ENCODE measurements around the gene LRRC8E.
A peak's percentile ranks its signal among the peaks of the same experiment; 100 is the strongest.
"Not testable (repeated sequence)": the region's sequence is repeated elsewhere in the genome, so short reads cannot be mapped to it uniquely, and the experiment has no call there.

The LRRC8E gene

DNA sequence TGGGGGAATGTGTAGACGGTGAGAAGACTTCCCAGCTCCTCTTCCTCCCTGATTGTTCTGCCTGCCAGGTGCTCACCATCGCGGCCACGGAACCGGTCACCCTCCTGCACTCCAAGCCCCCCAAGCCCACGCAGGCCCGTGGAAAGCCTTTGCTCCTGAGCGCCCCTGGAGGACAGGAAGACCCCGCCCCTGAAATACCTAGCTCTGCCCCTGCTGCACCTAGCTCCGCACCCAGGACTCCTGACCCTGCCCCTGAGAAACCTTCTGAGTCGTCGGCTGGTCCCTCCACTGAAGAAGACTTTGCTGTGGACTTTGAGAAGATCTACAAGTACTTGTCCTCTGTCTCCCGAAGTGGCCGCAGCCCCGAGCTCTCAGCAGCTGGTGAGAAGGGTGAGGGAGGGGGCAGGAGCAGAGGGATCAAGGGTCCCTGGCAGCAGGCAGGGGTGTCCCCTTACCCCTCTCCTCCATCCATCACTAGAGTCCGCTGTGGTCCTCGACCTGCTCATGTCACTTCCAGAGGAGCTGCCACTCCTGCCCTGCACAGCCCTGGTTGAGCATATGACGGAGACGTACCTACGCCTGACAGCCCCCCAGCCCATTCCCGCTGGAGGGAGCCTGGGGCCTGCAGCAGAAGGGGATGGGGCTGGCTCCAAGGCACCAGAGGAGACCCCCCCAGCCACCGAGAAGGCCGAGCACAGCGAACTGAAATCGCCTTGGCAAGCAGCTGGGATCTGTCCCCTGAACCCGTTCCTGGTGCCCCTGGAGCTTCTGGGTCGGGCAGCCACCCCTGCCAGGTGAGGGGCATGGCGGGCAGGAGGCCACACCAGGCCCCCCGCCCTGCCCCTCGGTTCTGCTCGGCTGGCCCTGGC lies 33.9 kb downstream of the LRRC8E start:
- no peak for DNase-seq

DNA sequence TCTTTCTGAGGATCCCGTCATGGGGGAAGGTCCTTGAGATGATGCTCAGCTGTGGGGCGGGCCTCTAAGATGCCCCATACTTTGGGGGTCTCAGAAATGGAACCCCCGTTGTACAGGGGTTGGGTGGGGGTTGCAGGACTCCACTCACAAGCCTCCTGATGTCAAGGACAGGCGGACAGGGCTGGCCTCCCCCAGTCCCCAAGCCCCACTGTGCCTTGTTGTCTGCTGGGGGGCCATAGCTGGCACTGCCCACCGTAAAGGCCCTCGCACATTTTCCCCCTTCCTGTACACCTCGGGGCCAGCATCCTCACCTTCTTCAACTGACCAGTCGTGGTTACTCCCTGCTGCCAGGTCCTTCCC lies 34.5 kb downstream of the LRRC8E start:
- DNase-seq: no peak

DNA sequence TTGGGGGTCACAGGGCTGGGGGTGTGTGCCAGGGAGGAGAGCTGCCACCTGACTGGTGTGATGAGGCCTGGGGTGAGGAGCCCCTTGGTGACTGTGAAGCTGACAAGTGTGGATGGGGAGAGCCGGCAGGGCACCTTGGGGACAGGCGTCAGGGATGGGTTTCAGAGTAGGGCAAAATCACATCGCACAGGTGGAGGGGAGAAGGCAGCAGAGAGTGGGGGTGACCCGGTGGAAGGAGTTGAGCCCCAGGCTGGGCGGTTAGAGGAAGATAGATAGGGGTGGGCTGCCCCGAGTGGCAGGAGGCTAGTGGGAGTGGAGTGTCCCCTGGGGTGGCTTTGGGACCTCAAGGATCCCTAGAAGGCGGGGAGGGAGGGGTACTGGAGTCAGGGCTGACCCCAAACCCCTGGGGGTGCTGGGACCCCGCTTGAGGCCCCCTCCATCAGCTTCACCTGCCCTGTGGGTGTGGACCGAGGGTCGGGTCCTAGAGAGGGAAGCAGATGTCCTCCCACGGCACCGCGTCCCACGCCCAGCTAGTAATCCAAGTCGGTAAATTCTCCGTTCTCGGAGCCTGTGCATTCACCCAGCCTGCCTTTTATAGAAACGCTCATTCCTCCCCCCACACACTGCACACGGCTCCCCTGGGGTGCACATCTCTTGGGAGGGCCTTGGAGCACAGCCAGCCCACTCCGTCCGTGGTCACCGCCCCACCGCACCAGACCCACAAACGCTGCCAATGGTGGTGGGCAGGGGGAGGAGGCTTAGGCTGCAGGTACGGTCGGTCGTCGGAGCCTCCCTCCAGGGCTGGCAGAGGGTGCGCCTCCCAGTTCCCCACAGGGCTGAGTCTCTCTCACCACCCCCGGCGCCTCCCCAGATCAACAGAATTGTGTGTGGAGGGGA lies 35.2 kb downstream of the LRRC8E start:
- DNase-seq: no peak

DNA sequence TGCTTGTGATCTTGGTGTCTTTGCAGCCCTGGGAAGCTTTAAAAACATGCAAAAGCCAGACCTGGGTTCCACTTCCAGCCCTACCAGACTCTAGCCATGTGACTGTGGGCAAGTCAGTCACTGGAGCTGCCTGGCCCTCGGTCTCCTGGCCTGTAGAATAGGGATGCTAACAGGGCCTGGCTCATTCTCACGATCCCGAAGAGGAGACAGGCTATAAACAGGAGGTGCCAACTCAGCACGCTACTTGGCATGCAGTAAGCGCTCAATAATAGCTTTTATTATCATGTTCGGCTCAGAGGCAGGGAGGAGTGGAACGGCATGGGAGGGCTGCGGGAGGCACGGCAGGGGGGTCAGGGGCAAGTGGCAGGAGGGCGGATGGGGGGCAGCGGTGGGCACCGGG lies 35.9 kb downstream of the LRRC8E start:
- DNase-seq: no peak

DNA sequence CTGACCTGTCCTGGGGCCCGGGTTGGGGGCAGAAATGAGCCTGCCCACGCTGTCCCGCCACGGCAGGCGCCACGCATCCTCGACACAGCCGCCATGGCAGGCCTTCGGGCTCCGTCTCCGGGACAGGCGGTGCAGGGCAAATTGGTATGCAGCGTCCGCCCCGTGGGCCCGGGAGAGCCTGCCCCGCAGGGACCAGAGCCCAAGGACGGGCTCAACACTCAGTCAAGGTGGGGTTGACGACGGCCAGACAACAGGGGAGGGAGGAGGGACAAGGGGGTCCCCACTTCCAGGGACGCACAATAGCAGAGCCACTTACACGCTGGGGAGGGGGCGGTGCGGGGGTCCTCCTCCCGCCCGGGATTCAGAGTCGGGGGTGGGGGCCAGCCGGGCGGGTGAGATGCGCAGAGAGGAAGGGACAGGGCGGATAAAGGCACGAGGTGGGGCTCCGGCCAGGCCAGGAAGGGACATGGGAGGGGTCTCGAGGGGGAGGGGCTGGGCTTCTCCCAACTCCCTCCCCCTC lies 36.4 kb downstream of the LRRC8E start:
- DNase-seq: no peak

DNA sequence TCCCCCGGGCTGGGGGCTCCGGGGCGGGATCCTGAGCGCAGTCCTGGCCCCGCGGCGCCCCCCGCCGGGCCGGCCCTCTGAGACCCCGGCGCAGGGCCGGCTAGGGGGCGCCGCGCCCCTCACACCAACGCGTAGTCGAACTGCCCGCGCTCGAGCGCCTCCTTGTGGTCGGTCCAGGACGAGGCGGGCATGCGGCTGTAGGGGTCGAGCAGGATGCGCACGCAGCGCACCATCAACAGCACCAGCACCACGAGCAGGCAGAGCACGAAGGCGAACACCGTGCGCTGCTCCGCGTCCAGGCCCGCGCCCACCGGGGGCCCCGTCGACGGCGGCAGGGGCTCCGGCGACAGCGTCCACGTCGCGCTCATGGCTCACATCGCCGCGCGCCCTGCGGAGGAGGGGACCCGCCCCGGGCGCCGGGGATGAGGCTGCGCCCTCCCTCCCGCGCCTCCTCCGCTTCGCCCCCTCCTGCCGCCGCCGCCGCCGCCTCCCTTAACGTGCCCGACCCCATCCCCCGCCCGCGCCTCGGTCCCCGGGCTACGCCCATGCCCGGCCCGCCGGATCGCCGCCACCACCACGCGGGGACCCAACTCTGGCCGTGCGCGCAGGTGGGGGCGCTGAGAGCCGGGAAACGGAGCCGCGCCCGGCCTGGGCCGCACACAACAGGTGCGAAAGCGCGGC lies 37.0 kb downstream of the LRRC8E start:
- peak; percentile 77 for DNase-seq

DNA sequence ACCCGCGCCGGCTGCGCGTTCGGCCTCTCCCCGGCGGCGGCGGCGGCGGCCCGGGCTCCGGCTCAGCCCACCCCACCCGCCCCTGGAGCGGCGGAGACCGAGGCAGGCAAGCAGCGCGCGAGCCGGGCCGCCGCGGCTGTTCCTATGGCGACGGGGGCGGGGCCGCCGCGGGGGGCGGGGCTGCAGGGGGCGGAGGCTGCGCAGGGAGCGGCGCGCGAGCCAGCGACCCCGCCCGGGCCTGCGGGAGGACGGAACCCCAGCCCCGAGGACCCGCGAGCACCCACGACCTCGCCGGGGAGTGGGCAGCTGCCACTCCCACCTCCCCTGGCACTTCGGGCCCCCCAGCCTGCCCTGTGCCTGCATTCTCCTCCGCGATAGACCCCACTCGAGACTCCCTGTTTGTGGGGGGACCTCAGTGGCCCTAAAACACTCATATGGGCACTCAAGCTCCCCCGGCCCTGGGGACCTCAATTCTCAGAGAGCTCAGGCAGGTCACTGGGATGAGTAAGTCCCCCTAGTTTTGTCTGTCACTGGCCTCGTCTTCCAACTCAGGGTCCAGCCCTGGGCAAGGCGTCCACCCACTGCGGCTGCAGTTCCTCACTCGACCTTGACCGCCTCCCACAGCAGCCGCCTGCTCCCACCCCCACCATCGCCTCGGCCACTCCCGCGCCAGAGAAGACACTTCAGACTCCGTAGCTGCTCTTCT lies 37.9 kb downstream of the LRRC8E start, which contains the start of gene CTXN1:
TSS of gene CTXN1 (minus strand) at position 115 of the 706 bp plus-strand sequence. CDS start 597 bp downstream, outside the sequence.
- peak; percentile 78 for DNase-seq

DNA sequence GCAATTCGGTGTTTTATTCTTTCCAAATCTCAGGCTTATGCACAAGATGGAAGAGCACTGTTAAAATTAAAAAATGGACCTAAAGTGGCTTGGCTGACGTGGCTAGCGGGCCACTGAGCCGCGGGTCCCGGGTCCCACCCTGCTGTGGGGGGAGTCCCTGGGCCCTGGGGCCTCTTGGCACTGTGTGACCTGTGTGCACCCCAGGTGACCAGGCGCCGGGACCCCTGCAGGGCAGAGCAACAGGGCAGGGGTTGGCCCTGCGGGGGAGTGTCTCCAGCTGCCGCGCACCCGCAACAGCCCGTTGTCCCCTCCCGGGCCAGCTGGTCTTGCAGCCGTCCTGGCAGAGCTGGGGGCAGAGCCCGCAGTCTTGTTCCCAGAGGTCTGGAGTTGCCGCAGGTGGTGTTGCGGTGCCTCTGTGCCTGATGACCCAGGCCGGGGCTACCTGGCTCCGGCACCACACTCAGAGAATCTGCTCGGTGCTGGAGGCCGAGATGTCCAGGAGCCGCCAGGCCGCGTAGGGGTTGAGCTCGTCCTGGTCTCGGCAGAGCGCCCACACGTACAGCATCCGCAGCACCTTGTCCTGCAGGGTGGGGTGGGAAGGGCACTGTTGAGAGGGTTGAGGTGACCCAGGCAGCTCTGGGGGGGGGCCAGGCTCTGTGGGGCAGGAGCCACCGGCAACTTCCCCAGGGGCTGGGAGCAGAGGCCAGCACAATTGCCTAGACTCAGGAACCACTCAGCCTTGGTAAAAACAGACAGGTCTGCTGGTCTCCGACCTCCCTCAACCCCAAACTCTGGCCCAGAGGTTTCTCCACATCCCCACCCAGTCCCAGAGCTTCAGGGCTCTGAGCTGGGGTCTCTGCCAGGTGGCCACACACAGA lies 38.7 kb downstream of the LRRC8E start:
- DNase-seq: no peak

DNA sequence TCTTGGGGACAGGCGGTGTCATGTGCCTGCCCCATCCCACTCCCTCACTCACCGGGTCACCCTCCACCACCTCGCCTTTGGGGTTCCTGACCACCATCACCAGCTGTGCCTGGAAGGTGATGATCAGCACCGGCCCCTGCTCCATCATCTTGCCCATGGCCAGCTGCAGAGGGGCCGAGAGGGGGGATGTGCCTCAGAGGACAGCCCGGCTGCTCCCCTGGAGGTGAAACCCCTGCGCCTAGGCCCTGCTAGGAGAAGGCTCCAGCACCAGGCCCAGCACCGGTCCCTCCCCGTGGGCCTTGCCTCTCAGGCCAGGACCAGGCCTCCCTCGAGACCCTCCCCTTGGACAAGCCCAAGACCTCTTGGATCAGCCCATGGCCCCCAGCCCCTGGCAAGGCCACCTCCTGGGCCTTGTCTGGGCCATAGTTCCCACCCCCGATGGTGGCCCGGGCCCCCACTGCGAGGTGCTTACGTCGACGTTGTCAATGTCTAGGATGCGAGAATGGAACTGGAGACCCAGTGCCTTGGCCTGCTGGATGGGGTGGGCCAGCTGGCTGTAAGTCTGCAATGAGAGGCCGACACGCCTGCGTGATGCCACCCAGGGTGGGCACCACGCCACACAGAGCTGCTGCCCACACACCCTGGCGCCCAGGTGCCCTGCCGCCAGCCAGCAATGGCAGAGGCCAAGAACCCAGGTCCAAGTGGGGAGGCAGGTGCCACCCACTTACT lies 39.5 kb downstream of the LRRC8E start:
- no peak for DNase-seq

DNA sequence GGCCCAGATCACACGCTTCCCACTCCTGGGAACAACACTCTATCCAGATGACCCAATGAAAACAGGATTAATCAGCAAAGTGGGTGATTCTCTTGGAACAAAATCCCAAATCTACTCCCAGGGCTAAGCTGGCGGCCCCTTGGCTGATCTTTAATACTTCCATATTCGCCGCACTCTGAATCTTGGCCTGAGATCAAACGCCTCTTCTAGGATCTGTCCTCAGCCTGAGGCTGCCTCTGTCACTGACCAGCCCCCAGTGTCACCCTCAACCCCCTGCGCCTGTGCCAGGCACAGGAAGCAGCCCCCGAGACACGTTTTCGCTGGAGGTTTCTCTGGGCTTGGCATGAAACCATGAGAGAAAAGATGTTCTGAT lies 40.0 kb downstream of the LRRC8E start:
- DNase-seq: no peak

DNA sequence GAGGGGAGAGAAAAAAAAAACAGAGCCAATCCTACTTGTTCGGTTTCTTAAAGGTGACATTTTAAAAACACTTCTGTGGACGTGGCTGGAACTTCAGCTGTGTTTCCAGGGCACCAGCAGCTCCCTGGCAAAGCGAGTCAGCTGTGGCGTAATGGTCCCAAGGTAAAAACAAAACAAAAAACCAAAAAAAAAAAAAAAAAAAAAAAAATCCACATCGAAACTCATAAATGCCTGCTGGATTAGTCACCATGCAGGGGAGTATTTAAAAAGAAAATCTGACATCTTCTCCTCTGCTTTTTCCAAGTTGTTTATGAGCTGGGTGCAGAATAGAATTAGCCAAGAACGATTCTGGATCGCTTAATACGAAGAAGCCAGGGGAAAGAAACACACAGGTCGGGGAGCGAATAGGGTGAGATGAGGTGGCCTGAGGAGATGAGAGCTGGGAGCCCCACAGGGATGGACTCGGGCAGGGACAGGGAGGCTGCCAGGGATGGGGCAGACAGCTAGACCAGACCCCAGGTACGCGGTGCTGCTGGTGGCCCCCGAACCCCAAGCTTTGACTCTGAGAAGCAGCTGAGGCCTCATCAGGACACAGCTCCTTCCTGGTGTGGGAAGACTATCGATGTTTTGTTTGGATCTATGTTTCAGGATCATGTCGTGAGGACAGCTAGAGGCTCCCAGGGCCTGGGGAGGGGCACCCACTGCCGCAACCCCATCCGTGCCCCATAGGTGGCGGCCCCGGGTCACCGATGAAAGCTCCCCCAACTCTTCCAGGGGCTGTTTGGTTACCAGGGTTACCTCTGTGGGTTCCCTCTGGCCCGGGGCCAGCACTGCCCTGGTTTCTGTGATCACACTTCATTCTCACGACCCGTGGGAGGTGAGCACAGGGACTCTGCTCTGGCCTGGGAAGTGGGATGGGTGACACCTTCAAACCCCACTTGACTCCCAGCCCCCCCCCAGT lies 40.7 kb downstream of the LRRC8E start:
- DNase-seq: peak; percentile 46

DNA sequence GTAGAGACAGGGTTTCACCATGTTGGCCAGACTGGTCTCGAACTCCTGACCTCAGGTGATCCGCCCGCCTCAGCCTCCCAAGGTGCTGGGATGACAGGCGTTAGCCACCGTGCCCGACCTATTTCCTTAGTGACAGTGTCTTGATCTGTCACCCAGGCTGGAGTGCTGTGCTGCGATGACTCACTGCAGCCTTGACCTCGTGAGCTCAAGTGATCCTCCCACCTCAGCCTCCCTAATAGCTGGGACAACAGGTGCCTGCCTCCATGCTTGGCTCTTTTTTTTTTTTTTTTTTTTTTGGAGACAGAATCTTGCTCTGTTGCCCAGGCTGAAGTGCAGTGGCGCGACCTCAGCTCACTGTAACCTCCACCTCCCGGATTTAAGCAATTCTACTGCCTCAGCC lies 41.7 kb downstream of the LRRC8E start:
- DNase-seq: not testable (repeated sequence)

DNA sequence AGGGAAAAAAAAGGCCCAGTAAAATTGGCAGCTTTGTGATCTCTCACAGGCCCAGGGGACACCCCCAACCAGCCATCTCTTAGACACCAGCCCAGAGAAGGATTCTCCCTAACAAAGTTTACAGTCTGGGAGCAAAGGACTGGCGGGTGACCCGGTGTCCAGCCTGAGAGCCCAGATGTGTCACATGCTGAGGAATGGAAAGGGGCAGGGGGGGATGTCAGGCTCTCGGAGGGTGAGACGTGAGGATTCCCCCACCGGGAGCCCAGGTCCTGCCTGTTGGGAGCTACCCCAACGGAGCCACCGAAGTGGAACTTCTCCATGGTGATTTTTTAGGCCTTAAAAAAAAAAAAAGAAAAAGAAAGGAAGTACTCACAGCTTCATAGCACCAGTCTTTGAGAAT lies 42.5 kb downstream of the LRRC8E start:
- DNase-seq: no peak

DNA sequence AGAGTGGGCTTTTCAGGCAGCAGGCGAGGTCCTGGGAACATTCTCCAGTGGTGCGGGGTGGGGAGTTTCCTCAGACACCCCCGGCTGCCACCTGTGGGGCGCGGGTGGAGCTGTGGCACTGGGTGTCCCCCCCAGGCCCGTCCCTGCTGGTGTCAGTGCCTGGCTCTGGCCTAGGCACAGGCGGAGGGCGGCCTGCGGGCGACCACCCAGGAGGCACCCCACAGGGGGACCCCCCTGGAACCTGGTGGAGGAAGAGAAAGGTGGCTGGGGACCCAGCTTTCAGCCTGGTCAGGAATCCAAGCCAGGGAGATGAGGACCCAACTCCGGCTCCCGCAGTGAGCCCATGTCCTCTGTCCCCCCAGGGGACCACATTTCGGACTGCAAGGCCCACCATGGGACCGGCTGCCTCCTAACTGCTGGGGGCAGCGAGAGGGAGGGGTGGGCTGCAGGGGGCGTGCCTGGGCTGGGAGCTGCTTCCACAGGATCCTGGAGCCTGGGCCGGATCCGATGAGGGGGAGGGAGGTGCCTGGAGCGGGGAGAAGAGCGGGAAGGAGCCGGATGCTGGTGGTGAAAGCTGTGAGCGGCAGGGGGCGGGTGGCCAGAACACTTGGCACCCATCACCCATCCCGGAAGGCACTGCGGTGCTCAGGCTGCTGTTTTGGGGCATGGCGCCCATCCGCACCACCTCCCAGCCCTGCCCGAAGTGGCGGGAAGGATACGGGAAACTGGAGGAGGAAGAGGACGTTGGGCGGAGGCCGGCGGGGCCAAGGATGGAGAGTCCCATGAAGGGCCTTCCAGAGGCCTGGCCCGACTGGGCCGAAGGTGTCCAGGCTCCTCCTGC lies 43.1 kb downstream of the LRRC8E start:
- no peak for DNase-seq

DNA sequence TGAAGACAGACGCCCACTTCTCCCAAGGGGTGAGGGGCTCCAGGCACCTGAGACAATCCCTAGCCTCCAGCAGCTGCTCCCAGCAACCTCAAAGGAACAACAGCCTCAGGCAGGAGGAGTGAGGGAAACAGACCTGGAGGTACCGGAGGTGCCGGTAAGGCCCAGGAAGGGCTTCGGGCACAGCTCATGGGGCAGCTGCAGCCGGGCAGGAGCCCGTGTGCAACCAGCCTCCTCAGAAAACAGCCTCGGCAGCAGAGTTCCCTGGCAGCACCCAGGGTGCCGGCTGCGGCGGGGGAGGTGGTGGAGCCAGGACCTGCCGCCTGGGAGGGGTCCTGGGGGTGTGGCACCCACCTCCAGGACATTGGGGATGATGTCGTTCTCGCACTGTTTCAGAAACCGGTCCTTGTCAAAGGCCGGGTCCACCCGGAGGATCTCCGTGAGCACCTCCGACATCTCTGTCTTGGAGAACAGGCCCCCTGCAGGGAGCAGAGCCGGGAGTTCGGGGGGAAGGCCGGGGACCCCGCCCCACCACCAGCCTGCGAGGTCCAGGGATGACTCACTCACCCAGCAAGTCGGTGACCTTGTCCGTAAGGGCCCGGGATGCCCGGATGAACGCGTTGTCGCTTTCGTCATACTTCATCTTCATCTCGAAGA lies 44.1 kb downstream of the LRRC8E start:
- no peak for DNase-seq

DNA sequence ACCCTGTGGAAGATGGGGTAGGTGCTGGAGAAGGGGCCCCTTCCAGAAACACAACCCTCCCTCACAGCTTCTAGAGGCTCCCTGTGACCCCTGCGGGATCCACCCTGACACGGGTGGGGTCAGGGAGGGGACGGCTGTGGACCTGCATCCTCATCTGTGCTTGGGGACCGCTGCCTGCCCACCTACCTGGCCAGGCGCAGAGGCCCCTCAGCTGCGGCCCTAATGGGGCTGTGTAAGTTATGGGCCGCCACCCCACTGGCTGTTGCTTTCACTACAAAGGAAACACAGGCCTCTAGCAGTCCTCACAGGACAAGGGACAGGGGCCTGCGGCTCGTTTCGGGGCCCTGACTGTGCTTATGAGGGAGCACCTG lies 44.6 kb downstream of the LRRC8E start:
- no peak for DNase-seq

DNA sequence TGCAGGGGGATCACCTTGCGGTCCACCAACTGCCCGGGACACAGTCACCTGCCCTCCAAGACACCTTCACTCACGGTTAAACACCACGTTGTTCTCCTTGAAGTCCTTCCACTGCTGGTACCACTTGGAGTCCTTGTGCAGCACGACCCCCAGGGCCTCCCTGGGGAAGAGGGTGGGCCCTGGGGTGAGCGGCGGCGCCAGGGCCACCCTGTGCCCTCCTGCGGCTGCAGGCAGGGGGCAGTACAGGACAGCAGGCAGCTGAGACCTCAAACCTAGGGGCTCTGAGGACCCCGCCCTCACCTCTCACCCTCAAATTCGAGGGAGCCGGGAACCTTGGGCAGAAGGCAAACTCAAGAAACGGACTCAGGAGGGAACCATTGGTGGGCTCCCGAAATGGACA lies 45.1 kb downstream of the LRRC8E start:
- DNase-seq: no peak
